ENCODE measurements around the gene SLC19A1. TPM values are rescaled to one million over a fixed set of nuclear protein-coding genes. Genes with fewer than 3 reads are reported as not detected.

The SLC19A1 gene
- total RNA-seq, 4 donors from 2014 or later, result 7.0 to 9.8 (median 7.9) TPM

DNA sequence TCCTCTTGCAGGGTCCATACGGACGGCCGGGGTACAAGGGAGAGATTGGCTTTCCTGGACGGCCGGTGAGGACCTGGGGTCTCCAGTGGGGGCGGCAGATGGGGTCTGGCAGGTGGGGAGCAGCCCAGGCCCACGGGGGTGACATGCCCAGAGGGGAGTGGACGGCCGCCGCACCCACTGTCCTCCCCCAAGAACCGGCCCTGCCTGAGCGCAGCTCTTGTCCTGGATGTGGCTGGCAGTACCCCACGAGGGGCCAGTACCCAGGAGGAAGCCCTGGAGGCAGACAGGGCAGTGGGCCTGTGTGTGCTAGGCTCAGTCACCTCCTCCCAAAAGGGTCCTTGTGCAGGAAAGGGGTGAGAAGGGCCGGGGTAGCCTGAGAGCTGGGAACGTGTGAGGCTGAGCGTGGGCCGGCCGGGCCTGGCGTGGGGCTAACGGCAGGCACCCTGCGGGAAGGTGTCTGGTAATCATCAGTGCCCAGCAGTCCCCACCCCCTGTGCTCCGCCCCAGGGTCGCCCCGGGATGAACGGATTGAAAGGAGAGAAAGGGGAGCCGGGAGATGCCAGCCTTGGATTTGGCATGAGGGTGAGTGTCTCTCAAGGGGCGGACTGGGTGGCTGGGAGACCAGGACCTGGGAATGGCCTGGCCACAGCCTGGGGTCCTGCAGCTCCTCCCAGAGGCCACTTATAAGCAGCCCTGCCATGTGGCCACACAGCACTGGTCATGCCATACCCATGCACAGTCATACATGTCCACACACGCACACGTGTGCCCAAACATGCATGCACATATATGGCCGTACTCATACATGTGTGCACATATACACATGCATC, 47.2 kb downstream of the SLC19A1 start:
- no peaks in the 10 kb centered on the region for H3K27me3 ChIP-seq
- H3K9me3 ChIP-seq, result no peaks in the 10 kb centered on the region
- 85% methylated on average over 22 of the region's 30 CpGs for WGBS
- TF ChIP-seq POLR2AphosphoS5 (IDR thresholded peaks at IDR 0.05) (no peak), POLR2A (IDR thresholded peaks at IDR 0.05) (no peak), EP300 (IDR thresholded peaks at IDR 0.05) (no peak)
- TF ChIP-seq, protein P1, sequence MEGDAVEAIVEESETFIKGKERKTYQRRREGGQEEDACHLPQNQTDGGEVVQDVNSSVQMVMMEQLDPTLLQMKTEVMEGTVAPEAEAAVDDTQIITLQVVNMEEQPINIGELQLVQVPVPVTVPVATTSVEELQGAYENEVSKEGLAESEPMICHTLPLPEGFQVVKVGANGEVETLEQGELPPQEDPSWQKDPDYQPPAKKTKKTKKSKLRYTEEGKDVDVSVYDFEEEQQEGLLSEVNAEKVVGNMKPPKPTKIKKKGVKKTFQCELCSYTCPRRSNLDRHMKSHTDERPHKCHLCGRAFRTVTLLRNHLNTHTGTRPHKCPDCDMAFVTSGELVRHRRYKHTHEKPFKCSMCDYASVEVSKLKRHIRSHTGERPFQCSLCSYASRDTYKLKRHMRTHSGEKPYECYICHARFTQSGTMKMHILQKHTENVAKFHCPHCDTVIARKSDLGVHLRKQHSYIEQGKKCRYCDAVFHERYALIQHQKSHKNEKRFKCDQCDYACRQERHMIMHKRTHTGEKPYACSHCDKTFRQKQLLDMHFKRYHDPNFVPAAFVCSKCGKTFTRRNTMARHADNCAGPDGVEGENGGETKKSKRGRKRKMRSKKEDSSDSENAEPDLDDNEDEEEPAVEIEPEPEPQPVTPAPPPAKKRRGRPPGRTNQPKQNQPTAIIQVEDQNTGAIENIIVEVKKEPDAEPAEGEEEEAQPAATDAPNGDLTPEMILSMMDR (IDR thresholded peaks at IDR 0.05), result no peak
- peak in 1 of 2 donors; percentile 37 for DNase-seq (ENCODE audit: low spot score in 2 of 2)
- no peak overlapping the region for H3K27ac ChIP-seq
- H3K4me1 ChIP-seq, result no peaks in the 10 kb centered on the region
- H3K4me3 ChIP-seq, result no peak overlapping the region
- peaks cover 70% of the 10 kb centered on the region for H3K36me3 ChIP-seq

DNA sequence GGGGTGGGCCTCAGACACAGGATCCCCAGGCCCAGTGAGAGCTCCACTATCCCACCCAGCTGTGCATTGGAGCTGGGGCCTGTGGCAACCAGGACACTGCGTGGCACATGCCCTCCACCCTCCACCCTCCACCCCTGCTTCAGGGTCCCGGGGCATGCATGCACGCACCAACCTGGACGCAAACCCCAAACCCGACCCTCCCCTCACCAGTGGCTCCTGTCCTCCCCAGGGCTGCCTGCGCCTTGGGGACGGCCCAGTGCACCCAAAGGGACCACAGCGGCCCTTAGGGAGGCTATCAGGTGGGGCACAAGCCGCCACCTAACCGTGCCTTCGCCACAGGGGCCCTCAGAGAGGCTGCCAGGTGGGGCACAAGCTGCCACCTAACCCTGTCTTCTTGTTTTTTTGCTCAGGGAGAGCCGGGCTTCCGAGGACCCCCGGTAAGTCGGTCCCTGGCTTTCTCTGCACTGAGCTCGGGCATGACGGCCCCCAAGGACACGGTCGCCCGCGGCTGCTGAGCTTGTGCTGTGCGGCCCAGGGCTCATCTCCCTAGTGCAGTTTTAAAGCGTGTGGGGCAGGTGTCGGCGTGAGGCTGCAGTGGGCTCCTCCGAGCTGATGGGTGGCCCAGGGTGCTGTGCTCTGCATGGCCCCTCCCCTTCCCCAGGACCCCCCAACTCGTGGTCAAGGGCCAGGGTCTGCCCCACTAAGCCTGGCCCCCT, 47.9 kb downstream of the SLC19A1 start:
- H3K4me3 ChIP-seq, result no peak overlapping the region
- H3K36me3 ChIP-seq, result peaks cover 67% of the 10 kb centered on the region
- no peaks in the 10 kb centered on the region for H3K9me3 ChIP-seq
- H3K27me3 ChIP-seq, result no peaks in the 10 kb centered on the region
- WGBS, result 80% methylated on average over 3 of the region's 27 CpGs
- TF ChIP-seq POLR2AphosphoS5 (IDR thresholded peaks at IDR 0.05), result no peak
- TF ChIP-seq, protein P1 (IDR thresholded peaks at IDR 0.05), result no peak
- TF ChIP-seq EP300 (IDR thresholded peaks at IDR 0.05), result no peak
- TF ChIP-seq POLR2A (IDR thresholded peaks at IDR 0.05), result no peak
- no peak for DNase-seq (ENCODE audit: low spot score in 2 of 2)
- H3K4me1 ChIP-seq, result no peaks in the 10 kb centered on the region
- no peak overlapping the region for H3K27ac ChIP-seq

DNA sequence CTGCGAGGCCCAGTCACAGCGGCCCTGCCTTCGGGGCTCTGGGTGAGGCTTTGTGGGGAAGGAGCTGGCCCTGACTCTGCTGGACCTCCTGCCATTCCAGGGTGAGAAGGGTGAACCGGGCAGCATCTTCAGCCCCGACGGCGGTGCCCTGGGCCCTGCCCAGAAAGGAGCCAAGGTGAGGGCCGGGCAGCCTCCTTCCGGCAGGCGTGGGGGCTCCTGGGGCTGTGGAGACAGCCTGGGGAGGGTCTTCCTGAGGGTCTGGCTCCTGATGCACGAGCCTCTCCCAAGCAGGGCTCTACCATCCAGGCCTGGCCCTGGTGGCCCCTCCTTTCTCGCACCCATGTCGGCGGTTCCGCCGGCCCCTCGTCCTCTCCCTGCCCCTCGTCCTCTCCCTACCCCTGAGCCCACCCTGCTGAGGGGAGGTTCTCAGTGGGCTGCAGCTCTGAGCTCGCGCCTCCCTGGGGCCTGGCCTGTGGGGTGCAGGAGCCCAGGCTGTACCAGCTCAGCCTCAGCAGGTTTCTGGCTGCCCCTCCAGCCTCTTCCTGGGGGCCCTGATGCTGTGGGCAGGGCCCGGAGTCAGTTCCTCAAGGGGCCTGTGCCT, 48.7 kb downstream of the SLC19A1 start:
- peaks cover 59% of the 10 kb centered on the region for H3K36me3 ChIP-seq

DNA sequence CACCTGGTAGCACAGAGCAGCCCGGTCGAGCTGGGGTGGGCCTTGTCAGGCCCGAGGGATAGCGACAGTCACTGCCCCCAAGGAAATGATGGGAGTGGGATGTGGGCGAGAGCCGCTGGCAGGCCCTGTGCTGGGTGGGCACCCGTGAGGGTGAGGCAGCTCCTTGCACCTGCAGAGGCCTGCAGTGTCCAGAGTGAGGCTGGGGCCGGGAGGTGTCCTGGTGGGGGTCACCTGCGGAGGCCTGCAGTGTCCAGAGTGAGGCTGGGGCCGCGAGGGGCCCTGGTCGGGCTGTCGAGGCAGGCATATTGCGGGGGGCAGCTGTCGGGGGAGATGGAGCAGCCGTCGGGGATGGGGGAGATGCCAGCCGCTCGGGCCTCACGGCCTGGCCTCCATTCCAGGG, 49.5 kb downstream of the SLC19A1 start:
- TF ChIP-seq POLR2AphosphoS5 (IDR thresholded peaks at IDR 0.05) (no peak), POLR2A (IDR thresholded peaks at IDR 0.05) (no peak), EP300 (IDR thresholded peaks at IDR 0.05) (no peak)
- TF ChIP-seq, protein P1 (IDR thresholded peaks at IDR 0.05), result no peak
- DNase-seq (ENCODE audit: low spot score in 2 of 2), result no peak
- no peaks in the 10 kb centered on the region for H3K27me3 ChIP-seq
- no peaks in the 10 kb centered on the region for H3K4me1 ChIP-seq
- no peaks in the 10 kb centered on the region for H3K9me3 ChIP-seq
- WGBS, result 90% methylated on average over 2 of the region's 20 CpGs
- H3K4me3 ChIP-seq, result no peak overlapping the region
- H3K27ac ChIP-seq, result no peak overlapping the region
- peaks cover 52% of the 10 kb centered on the region for H3K36me3 ChIP-seq

More for the DNA sequence above, 48.7 kb downstream of the SLC19A1 start:
- no peak overlapping the region for H3K4me3 ChIP-seq
- H3K27ac ChIP-seq, result no peak overlapping the region
- H3K27me3 ChIP-seq, result no peaks in the 10 kb centered on the region
- no peaks in the 10 kb centered on the region for H3K4me1 ChIP-seq
- H3K9me3 ChIP-seq, result no peaks in the 10 kb centered on the region
- no peak for DNase-seq (ENCODE audit: low spot score in 2 of 2)
- TF ChIP-seq, protein P1 (IDR thresholded peaks at IDR 0.05), result no peak
- 91% methylated on average over 7 of the region's 21 CpGs for WGBS

DNA sequence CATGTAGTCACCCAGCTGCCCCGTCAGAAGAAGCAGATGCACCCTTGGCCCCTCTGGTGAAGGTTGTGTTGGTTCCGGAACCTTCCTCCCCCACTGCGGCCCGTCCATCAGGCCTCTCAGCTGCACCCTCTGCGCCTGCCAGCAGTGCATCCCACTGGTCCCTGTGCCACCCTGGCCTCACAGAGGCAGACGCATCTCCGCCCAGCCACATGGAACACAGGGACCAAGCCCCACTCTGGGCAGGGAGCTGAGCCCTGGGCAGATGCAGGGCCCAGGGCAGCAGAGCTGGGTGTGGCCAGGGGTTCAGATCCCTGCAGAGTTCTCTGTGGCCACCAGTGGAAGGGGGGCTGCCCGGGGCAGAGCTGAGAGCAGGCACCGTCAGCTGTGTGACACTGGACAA, 50.6 kb downstream of the SLC19A1 start:
- Histone ChIP-seq H3K4me1 (no peaks in the 10 kb centered on the region), H3K27ac (no peak overlapping the region), H3K9me3 (no peaks in the 10 kb centered on the region), H3K36me3 (peaks cover 41% of the 10 kb centered on the region), H3K27me3 (no peaks in the 10 kb centered on the region), H3K4me3 (no peak overlapping the region)
- TF ChIP-seq, protein P1 (IDR thresholded peaks at IDR 0.05), result no peak
- TF ChIP-seq POLR2AphosphoS5 (IDR thresholded peaks at IDR 0.05), result no peak
- TF ChIP-seq EP300 (IDR thresholded peaks at IDR 0.05), result no peak
- no peak for TF ChIP-seq POLR2A (IDR thresholded peaks at IDR 0.05)
- 85% methylated on average over 3 of the region's 9 CpGs for WGBS
- DNase-seq (ENCODE audit: low spot score in 2 of 2), result no peak
